Right cardiac atrium (tissue), 5 donors: ENCODE measurements around the gene COA5. TPM values are rescaled to one million over a fixed set of nuclear protein-coding genes. Genes with fewer than 3 reads are reported as not detected.

Source experiments
- ATAC-seq, 2 donors: fragments of 200-7000 bp; cut with Tn5 transposase; one replicate each; pipeline versions ENCODE4 v1.8.0 to v1.9.1; 2020; ENCODE audit warnings: moderate library complexity in 2 of 2, mild to moderate bottlenecking in 1 of 2
- DNase-seq, 3 donors: peaks; one replicate each; pipeline ENCODE4 v3.0.0-alpha.2; 2020
- H3K27ac ChIP-seq: one replicate; pipeline ENCODE4 v1.5.1; 2013; ENCODE audit warnings: mild to moderate bottlenecking, low read length, control low read depth, moderate library complexity
- H3K27me3 ChIP-seq: one replicate; pipeline ENCODE4 v1.6.1; 2013; ENCODE audit not compliant: control insufficient read depth, insufficient read depth
- H3K4me1 ChIP-seq: one replicate; pipeline ENCODE4 v1.6.1; 2013; ENCODE audit warnings: low read length; ENCODE audit not compliant: control insufficient read depth, insufficient read depth
- H3K4me3 ChIP-seq: one replicate; pipeline ENCODE4 v1.5.1; 2013; ENCODE audit warnings: low read length, control low read depth
- H3K9me3 ChIP-seq: one replicate; pipeline ENCODE4 v1.6.1; 2013; ENCODE audit warnings: low read length; ENCODE audit not compliant: control insufficient read depth
- WGBS: extraction: QIAGEN DNeasy Blood & Tissue Kit; methylation state at CpG from one replicate; pipeline ENCODE4 v1.1.7; 2013; 5-methylcytosine and 5-hydroxymethylcytosine counted together
- intact Hi-C, 4 donors: fragments of 100-400 bp; cut with DNase I; formaldehyde crosslinking; loops; one replicate each; pipeline versions ENCODE4 v1.11.0 to v1.14.0; 2022 to 2023
- polyA plus RNA-seq: library from polyadenylated mRNA; stranded (reverse); fragments of 200-250 nt; gene quantifications from one replicate; pipeline ENCODE4 v1.2.3, GENCODE V29; 2013
- total RNA-seq, 4 donors: library from RNA; stranded (reverse); fragmentation: NEBNext Ultra II Directional; extraction: Animal tissue kit (Norgen Biotek cat#: 25700); gene quantifications; one replicate each; pipeline ENCODE4 v1.2.1, GENCODE V29; 2021
- donor health status: healthy with polysubstance abuse.
- donor health status: DM: no; HTN: yes; CAD: no.
- donor health status: DM: no; HTN: no; CAD: no.
- donor health status: DM: no; HTN: yes; CAD: no; lungs with severe emphysema.
- donor health status: DM: yes; HTN: yes; CAD: no.

COA5 gene
- total and polyA plus RNA-seq, 5 donors, result 24.8 to 37.4 (median 30.3) TPM

- intact Hi-C loops, result no loop called here
- no peak overlapping the region for H3K4me3 ChIP-seq
- H3K4me1 ChIP-seq, result no peaks in the 10 kb centered on the region
- H3K27me3 ChIP-seq, result no peaks in the 10 kb centered on the region
- ATAC-seq, result no peak
- no peak overlapping the region for H3K27ac ChIP-seq
- no peaks in the 10 kb centered on the region for H3K9me3 ChIP-seq
- no peak for DNase-seq
- 90% methylated on average over 6 of the region's 6 CpGs for WGBS
Measured at GRCh38 chr2:98551316-98551715, 57.0 kb downstream of the COA5 start.

DNA sequence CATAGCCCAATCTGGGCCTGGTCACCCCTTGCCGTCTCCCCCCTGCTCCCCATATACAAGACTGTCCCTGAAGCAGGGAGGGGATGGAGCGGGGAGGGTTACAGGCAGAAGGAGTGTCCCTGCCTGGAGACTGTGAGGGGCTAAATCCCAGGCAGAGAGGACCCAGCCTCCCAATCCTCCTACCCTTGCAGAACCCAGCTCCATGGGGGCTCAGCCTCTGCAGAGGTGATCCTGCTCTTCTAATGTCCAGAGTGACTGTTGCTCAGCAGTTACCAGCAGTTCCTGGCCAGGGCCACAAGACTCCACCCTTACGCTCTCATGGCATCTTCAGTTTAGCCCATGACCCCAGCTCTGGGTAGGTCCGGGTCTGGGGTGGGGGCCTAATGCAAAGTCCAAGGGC is 58.1 kb downstream of the COA5 start:
- Histone ChIP-seq H3K27ac (no peak overlapping the region), H3K27me3 (no peaks in the 10 kb centered on the region), H3K4me3 (no peak overlapping the region), H3K9me3 (no peaks in the 10 kb centered on the region), H3K4me1 (no peaks in the 10 kb centered on the region)
- WGBS, result 98% methylated on average over 4 of the region's 4 CpGs
- ATAC-seq (no peak), DNase-seq (no peak)
- intact Hi-C loops, result no loop called here

Other genes with a start within 250 kb of the COA5 start
- 10 to 100 TPM; 15.7 to 18.1 (median 15.8) TPM for gene INPP4A, start 163.7 kb downstream of the COA5 start, total RNA-seq
- gene INPP4A, start 163.7 kb downstream of the COA5 start, polyA plus RNA-seq, result 5.1 TPM
- gene UNC50, start 77 bp upstream of the COA5 start, total RNA-seq, result 10 to 100 TPM; 29.4 to 38.1 (median 33.1) TPM
- gene UNC50, start 77 bp upstream of the COA5 start, polyA plus RNA-seq, result 30.8 TPM
- gene MGAT4A, start 122.6 kb upstream of the COA5 start, total RNA-seq, result 10 to 100 TPM; 23.5 to 37.2 (median 26.1) TPM
- gene MGAT4A, start 122.6 kb upstream of the COA5 start, polyA plus RNA-seq, result 5.2 TPM